Activated CD8-positive, alpha-beta memory T cell treated with anti-CD3 and anti-CD28 coated beads for 4 hours (primary cell): ENCODE results near the gene PDE7B.

ENCODE experiments used
- DNase-seq, 2 donors: peaks; one replicate each; pipeline ENCODE4 v3.0.0-alpha.2; 2020; ENCODE audit warnings: low read depth in 2 of 2

The PDE7B gene

GRCh38 chr6:135985471-135985870 lies 134.0 kb downstream of the PDE7B start:
- no peak for DNase-seq

- no peak for DNase-seq
These were observed 135.7 kb downstream of the PDE7B start for GRCh38 chr6:135987226-135987625.

GRCh38 chr6:135990439-135990838 lies 138.9 kb downstream of the PDE7B start:
- DNase-seq = no peak

GRCh38 chr6:135990855-135991464 lies 139.5 kb downstream of the PDE7B start:
- DNase-seq = no peak

- no peak for DNase-seq
These were observed 141.2 kb downstream of the PDE7B start for GRCh38 chr6:135992739-135993138.

GRCh38 chr6:135993361-135993760 lies 141.9 kb downstream of the PDE7B start:
- no peak for DNase-seq

- DNase-seq = no peak
These were observed 143.5 kb downstream of the PDE7B start for GRCh38 chr6:135994857-135995544.

GRCh38 chr6:135995545-135995898 lies 144.0 kb downstream of the PDE7B start:
- no peak for DNase-seq

- no peak for DNase-seq
These were observed 145.2 kb downstream of the PDE7B start for GRCh38 chr6:135996668-135997067.

- no peak for DNase-seq
These were observed 147.9 kb downstream of the PDE7B start for GRCh38 chr6:135999393-135999792.

- no peak for DNase-seq
These were observed 155.8 kb downstream of the PDE7B start for GRCh38 chr6:136007345-136007744.

GRCh38 chr6:136011475-136011874 lies 160.0 kb downstream of the PDE7B start:
- no peak for DNase-seq

- DNase-seq = no peak
These were observed 160.8 kb downstream of the PDE7B start for GRCh38 chr6:136012198-136012887.

GRCh38 chr6:136012943-136013342 lies 161.4 kb downstream of the PDE7B start:
- no peak for DNase-seq

GRCh38 chr6:136014454-136015437 lies 163.2 kb downstream of the PDE7B start:
- no peak for DNase-seq

GRCh38 chr6:136015531-136015930 lies 164.0 kb downstream of the PDE7B start:
- DNase-seq = no peak

- DNase-seq = no peak
These were observed 165.0 kb downstream of the PDE7B start for GRCh38 chr6:136016228-136017225.

GRCh38 chr6:136020691-136021090 lies 169.2 kb downstream of the PDE7B start:
- no peak for DNase-seq

- no peak for DNase-seq
These were observed 170.8 kb downstream of the PDE7B start for GRCh38 chr6:136022224-136022874.

- DNase-seq = no peak
These were observed 173.2 kb downstream of the PDE7B start for GRCh38 chr6:136024711-136025110.
